ENCODE results near the gene CBX7. TPM values are rescaled to one million over a fixed set of nuclear protein-coding genes. Genes with fewer than 3 reads are reported as not detected.

Gene CBX7
- total RNA-seq, 2 experiments from 2014 or later, result 11.9 to 19.6 TPM

DNA sequence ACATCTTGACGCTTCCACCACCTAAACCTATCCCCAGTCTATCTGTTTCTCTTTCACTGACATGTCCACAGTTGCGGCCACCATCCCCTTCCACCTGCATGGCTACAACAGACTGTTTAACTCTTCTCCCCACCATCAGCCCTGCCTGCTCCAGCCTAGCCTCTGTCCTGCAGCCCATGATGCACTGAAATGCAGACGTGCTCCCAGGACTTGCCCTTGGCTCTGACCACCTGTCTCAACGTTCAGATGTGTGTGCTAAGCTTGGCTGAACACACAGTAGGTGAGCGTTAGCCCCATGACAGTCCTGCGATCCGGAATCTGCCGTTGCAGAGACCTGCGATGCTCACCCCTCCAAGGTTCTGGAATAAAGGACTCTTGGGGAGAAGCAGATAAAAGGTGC lies 22.7 kb downstream of the CBX7 start:
- no TSS peak for BruUV-seq (replicated peaks)
- H4K20me1 ChIP-seq (ENCODE audit: insufficient read depth, low read length), result no peaks in the 10 kb centered on the region
- no peak for DNase-seq (ENCODE audit: low spot score)
- H3K36me3 ChIP-seq (ENCODE audit: insufficient read depth, low read length), result no peaks in the 10 kb centered on the region
- no peaks in the 10 kb centered on the region for H3K4me1 ChIP-seq (ENCODE audit: insufficient read depth, low read length, poor library complexity, severe bottlenecking)
- no peak overlapping the region for H2AFZ ChIP-seq (ENCODE audit: low read length)
- no peak overlapping the region for H3K4me3 ChIP-seq (ENCODE audit: low read depth, low read length, poor library complexity, severe bottlenecking)
- POLR2A ChIA-PET, result no interaction called here
- intact Hi-C loops (cut with micrococcal nuclease; ENCODE audit: unreplicated experiment), result no loop called here
- no peaks in the 10 kb centered on the region for H3K9me3 ChIP-seq (ENCODE audit: low read length)
- TF ChIP-seq CTCF (conservative IDR thresholded peaks at IDR 0.05; ENCODE audit: low read length), result no peak
- TF ChIP-seq EZH2phosphoT487 (IDR thresholded peaks at IDR 0.05; ENCODE audit: borderline replicate concordance, low read depth, low read length), result no peak
- H3K79me2 ChIP-seq (ENCODE audit: insufficient read depth, low read depth, low read length), result no peaks in the 10 kb centered on the region
- CTCF ChIA-PET (ENCODE audit: unreplicated experiment), result no interaction called here
- no peak overlapping the region for H3K27ac ChIP-seq (ENCODE audit: low read depth, low read length, poor library complexity, severe bottlenecking)
- H3K4me2 ChIP-seq (ENCODE audit: low read length), result no peak overlapping the region
- no peaks in the 10 kb centered on the region for H3K9me2 ChIP-seq (ENCODE audit: insufficient read depth, low read length)

DNA sequence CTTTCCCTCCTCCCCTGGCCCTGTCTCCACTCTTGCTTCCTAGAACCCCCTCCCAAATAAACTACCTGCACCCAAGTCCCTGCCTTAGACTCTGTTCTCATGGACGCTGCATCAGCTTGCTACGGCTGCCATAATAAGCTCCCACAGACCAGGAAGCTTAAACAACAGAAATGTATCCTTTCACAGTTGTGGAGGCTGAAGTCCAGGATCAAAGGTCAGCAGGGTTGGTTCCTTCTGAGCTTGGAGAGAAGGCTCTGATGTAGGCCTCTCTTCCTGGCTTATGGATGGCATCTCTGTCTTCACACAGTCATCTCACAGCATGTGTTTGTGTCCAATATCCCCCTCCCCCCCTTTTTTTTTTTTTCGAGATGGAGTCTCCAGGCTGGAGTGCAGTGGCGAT lies 23.4 kb downstream of the CBX7 start:
- Histone ChIP-seq H4K20me1 (ENCODE audit: insufficient read depth, low read length) (no peaks in the 10 kb centered on the region), H2AFZ (ENCODE audit: low read length) (no peak overlapping the region), H3K4me3 (ENCODE audit: low read depth, low read length, poor library complexity, severe bottlenecking) (no peak overlapping the region), H3K4me1 (ENCODE audit: insufficient read depth, low read length, poor library complexity, severe bottlenecking) (no peaks in the 10 kb centered on the region), H3K79me2 (ENCODE audit: insufficient read depth, low read depth, low read length) (no peaks in the 10 kb centered on the region), H3K27ac (ENCODE audit: low read depth, low read length, poor library complexity, severe bottlenecking) (no peak overlapping the region), H3K9me3 (ENCODE audit: low read length) (no peaks in the 10 kb centered on the region), H3K36me3 (ENCODE audit: insufficient read depth, low read length) (no peaks in the 10 kb centered on the region), H3K9me2 (ENCODE audit: insufficient read depth, low read length) (no peaks in the 10 kb centered on the region), H3K4me2 (ENCODE audit: low read length) (no peak overlapping the region)
- intact Hi-C loops (cut with micrococcal nuclease; ENCODE audit: unreplicated experiment), result no loop called here
- ChIA-PET CTCF (ENCODE audit: unreplicated experiment) (no interaction called here), POLR2A (no interaction called here)
- TF ChIP-seq EZH2phosphoT487 (IDR thresholded peaks at IDR 0.05; ENCODE audit: borderline replicate concordance, low read depth, low read length), result no peak
- no peak for TF ChIP-seq CTCF (conservative IDR thresholded peaks at IDR 0.05; ENCODE audit: low read length)
- no TSS peak for BruUV-seq (replicated peaks)
- no peak for DNase-seq (ENCODE audit: low spot score)

GRCh38 chr22:39128508-39128907 lies 24.0 kb downstream of the CBX7 start:
- no peak overlapping the region for H2AFZ ChIP-seq (ENCODE audit: low read length)
- ChIA-PET POLR2A (no interaction called here), CTCF (ENCODE audit: unreplicated experiment) (no interaction called here)
- TF ChIP-seq EZH2phosphoT487 (IDR thresholded peaks at IDR 0.05; ENCODE audit: borderline replicate concordance, low read depth, low read length), result no peak
- TF ChIP-seq CTCF (conservative IDR thresholded peaks at IDR 0.05; ENCODE audit: low read length), result no peak
- DNase-seq (ENCODE audit: low spot score), result no peak
- no peaks in the 10 kb centered on the region for H3K9me3 ChIP-seq (ENCODE audit: low read length)
- no peak overlapping the region for H3K4me3 ChIP-seq (ENCODE audit: low read depth, low read length, poor library complexity, severe bottlenecking)
- H3K4me2 ChIP-seq (ENCODE audit: low read length), result no peak overlapping the region
- H3K36me3 ChIP-seq (ENCODE audit: insufficient read depth, low read length), result no peaks in the 10 kb centered on the region
- H3K4me1 ChIP-seq (ENCODE audit: insufficient read depth, low read length, poor library complexity, severe bottlenecking), result no peaks in the 10 kb centered on the region
- BruUV-seq (replicated peaks), result no TSS peak
- H3K79me2 ChIP-seq (ENCODE audit: insufficient read depth, low read depth, low read length), result no peaks in the 10 kb centered on the region
- intact Hi-C loops (cut with micrococcal nuclease; ENCODE audit: unreplicated experiment), result no loop called here
- no peaks in the 10 kb centered on the region for H4K20me1 ChIP-seq (ENCODE audit: insufficient read depth, low read length)
- no peak overlapping the region for H3K27ac ChIP-seq (ENCODE audit: low read depth, low read length, poor library complexity, severe bottlenecking)
- no peaks in the 10 kb centered on the region for H3K9me2 ChIP-seq (ENCODE audit: insufficient read depth, low read length)

All from OCI-LY7 (cell line).